NCI-H2029 treated with DMSO at 0.1 percent for 48 hours (cell line): Measurements from ENCODE around the gene DLG5.

Experiments
- DNase-seq: peaks from one replicate; lab custom pipeline; 2025; lab: John Stamatoyannopoulos, UW

DLG5 gene

GRCh38 chr10:77949167-77949566 lies 22.6 kb upstream of the DLG5 start:
- no peak for DNase-seq

- DNase-seq, result no peak
These were observed 19.5 kb upstream of the DLG5 start for GRCh38 chr10:77946084-77946483.

GRCh38 chr10:77944519-77944918 lies 18.0 kb upstream of the DLG5 start:
- DNase-seq, result no peak

- peak; percentile 20 for DNase-seq
These were observed 16.8 kb upstream of the DLG5 start for GRCh38 chr10:77943121-77943901.

- DNase-seq, result no peak
These were observed 15.2 kb upstream of the DLG5 start for GRCh38 chr10:77941790-77942189.

- no peak for DNase-seq
These were observed 14.1 kb upstream of the DLG5 start for GRCh38 chr10:77940627-77941026.

- no peak for DNase-seq
These were observed 13.7 kb upstream of the DLG5 start for GRCh38 chr10:77940225-77940624.

GRCh38 chr10:77939561-77940001 lies 13.0 kb upstream of the DLG5 start:
- no peak for DNase-seq

GRCh38 chr10:77936697-77937567 lies 10.4 kb upstream of the DLG5 start:
- DNase-seq, result no peak

- no peak for DNase-seq
These were observed 5.6 kb upstream of the DLG5 start for GRCh38 chr10:77932016-77932715.

- no peak for DNase-seq
These were observed 1.1 kb upstream of the DLG5 start for GRCh38 chr10:77927402-77928246.

- no peak for DNase-seq
These were observed 575 bp downstream of the DLG5 start for GRCh38 chr10:77925795-77926565.

- no peak for DNase-seq
These were observed 1.2 kb downstream of the DLG5 start for GRCh38 chr10:77925410-77925794.

- DNase-seq, result no peak
These were observed 3.9 kb downstream of the DLG5 start for GRCh38 chr10:77922566-77923179.

GRCh38 chr10:77922055-77922454 lies 4.5 kb downstream of the DLG5 start:
- no peak for DNase-seq

GRCh38 chr10:77921395-77921794 lies 5.2 kb downstream of the DLG5 start:
- DNase-seq, result no peak

GRCh38 chr10:77920495-77920894 lies 6.1 kb downstream of the DLG5 start:
- no peak for DNase-seq

- DNase-seq, result no peak
These were observed 6.8 kb downstream of the DLG5 start for GRCh38 chr10:77919713-77920108.

- no peak for DNase-seq
These were observed 11.0 kb downstream of the DLG5 start for GRCh38 chr10:77915319-77916105.

GRCh38 chr10:77913090-77913489 lies 13.5 kb downstream of the DLG5 start:
- DNase-seq, result no peak
